Fibroblast of lung (primary cell): ENCODE measurements around the gene CEACAM16. TPM values are rescaled to one million over a fixed set of nuclear protein-coding genes. Genes with fewer than 3 reads are reported as not detected.
"Not testable (repeated sequence)": the region's sequence is repeated elsewhere in the genome, so short reads cannot be mapped to it uniquely, and the experiment has no call there.

Experiments
- DNase-seq, 2 donors: peaks; one replicate each; pipeline versions ENCODE4 v3.0.0 to v3.0.0-alpha.2; 2010; ENCODE audit warnings: low read depth in 2 of 2
- H2AFZ ChIP-seq: 2 replicates; pipeline ENCODE4 v1.5.1; 2012; ENCODE audit warnings: low read length, control low read depth, inconsistent platforms
- H3K27ac ChIP-seq: 2 replicates; pipeline ENCODE4 v1.5.1; 2011; ENCODE audit warnings: low read length, control low read depth; ENCODE audit not compliant: insufficient read depth
- H3K27me3 ChIP-seq: 2 replicates; pipeline ENCODE4 v1.5.1; 2011; ENCODE audit warnings: mild to moderate bottlenecking, low read length; ENCODE audit not compliant: control insufficient read depth, insufficient read depth
- H3K36me3 ChIP-seq: 2 replicates; pipeline ENCODE4 v1.5.1; 2011; ENCODE audit warnings: low read length; ENCODE audit not compliant: control insufficient read depth, insufficient read depth
- H3K4me1 ChIP-seq: 2 replicates; pipeline ENCODE4 v1.5.1; 2011; ENCODE audit warnings: low read length; ENCODE audit not compliant: control insufficient read depth, insufficient read depth; ENCODE audit errors: extremely low read depth
- H3K4me2 ChIP-seq: 2 replicates; pipeline ENCODE4 v1.5.1; 2011; ENCODE audit warnings: low read length, control low read depth; ENCODE audit not compliant: insufficient read depth; ENCODE audit errors: extremely low read depth
- H3K4me3 ChIP-seq, 4 experiments: fragments of 200-600 bp in 1 of 4; sonication (generic) in 1 of 4; replicated peaks in 1 of 4; 2 replicates each; pipeline ENCODE4 v1.5.1; 2011 to 2016; ENCODE audit warnings: low read length in 4 of 4, low read depth in 3 of 4, mild to moderate bottlenecking in 3 of 4, control low read depth in 2 of 4, inconsistent platforms in 1 of 4, mixed read lengths in 1 of 4; ENCODE audit not compliant: insufficient read depth in 1 of 4; ENCODE audit errors: control extremely low read depth in 1 of 4
- H3K79me2 ChIP-seq: 2 replicates; pipeline ENCODE4 v1.5.1; 2012; ENCODE audit warnings: mild to moderate bottlenecking, low read length, inconsistent platforms; ENCODE audit not compliant: control insufficient read depth, insufficient read depth
- H3K9ac ChIP-seq: 2 replicates; pipeline ENCODE4 v1.5.1; 2011; ENCODE audit warnings: mild to moderate bottlenecking, low read length, control low read depth; ENCODE audit not compliant: insufficient read depth
- H3K9me3 ChIP-seq: 2 replicates; pipeline ENCODE4 v1.5.1; 2012; ENCODE audit warnings: low read depth, low read length; ENCODE audit not compliant: control insufficient read depth, insufficient read depth
- H4K20me1 ChIP-seq: 2 replicates; pipeline ENCODE4 v1.5.1; 2011; ENCODE audit warnings: low read length; ENCODE audit not compliant: control insufficient read depth, insufficient read depth; ENCODE audit errors: extremely low read depth
- EZH2 ChIP-seq: IDR thresholded peaks from 2 replicates; pipeline ENCODE4 v1.5.1; 2012; ENCODE audit warnings: low read length, control low read depth, mild to moderate bottlenecking; ENCODE audit errors: missing control alignments
- polyA plus RNA-seq, 2 donors: library from polyadenylated mRNA; depleted of rRNA in 1 of 2; stranded (reverse) in 1 of 2; unstranded in 1 of 2; fragments of >200 nt; gene quantifications; 2 replicates each; pipeline ENCODE4 v1.2.1, GENCODE V29; 2011 to 2012; ENCODE audit warnings: missing spikeins in 1 of 2
- total RNA-seq: library from RNA; depleted of rRNA; stranded (reverse); fragments of >200 nt; gene quantifications from 2 replicates; pipeline ENCODE4 v1.2.1, GENCODE V29; 2014
- TF ChIP-seq, protein P1 (sequence below), 2 donors: IDR thresholded peaks in 1 of 2; conservative IDR thresholded peaks in 1 of 2; 1 replicate in 1 of 2; 2 replicates in 1 of 2; pipeline ENCODE4 v1.5.1; 2011 to 2012; ENCODE audit warnings: low read length in 2 of 2, control low read depth in 1 of 2, inconsistent platforms in 1 of 2, low read depth in 1 of 2, mild to moderate bottlenecking in 1 of 2

The CEACAM16 gene
- total and polyA plus RNA-seq, 2 donors (not counting 1 experiment from before 2014, with no cell fraction given): not detected

DNA sequence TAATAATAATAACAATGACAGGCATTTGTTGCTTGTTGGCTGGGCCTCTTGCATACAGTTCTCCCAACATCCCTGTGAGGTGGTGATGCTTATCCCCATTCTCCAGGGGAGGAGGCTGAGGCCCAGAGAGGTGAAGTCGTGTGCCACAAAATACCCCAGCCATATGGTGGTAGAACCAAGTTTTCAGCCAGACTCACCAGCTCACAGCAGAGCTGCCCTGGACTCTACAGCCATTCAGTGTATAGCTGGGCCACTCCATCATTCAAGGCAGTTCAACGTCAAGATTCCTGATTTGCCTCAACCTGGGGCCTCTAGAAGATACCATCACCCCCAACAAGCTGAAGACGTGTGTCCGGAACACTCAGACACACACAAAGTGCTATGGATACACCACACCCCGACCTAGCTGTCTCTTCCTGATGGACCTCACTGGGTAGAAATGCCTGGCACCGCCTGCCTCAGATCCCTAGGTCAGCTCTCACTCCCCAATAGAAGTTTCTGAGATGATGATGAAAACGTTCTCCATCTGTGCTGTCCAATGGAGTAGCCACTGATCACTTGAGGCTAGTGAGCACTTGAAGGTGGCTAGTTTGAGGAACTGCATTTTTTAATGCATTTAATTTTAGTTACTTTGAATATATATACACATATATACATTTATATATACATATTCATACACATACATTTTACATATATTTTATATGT lies 31.9 kb upstream of the CEACAM16 start:
- Histone ChIP-seq H3K4me1 (peaks cover 7% of the 10 kb centered on the region), H2AFZ (no peak overlapping the region), H3K4me3 (no peak overlapping the region), H3K79me2 (no peaks in the 10 kb centered on the region), H3K27ac (no peak overlapping the region), H3K9ac (no peak overlapping the region), H4K20me1 (no peaks in the 10 kb centered on the region), H3K27me3 (no peaks in the 10 kb centered on the region), H3K36me3 (peaks cover 2% of the 10 kb centered on the region), H3K4me2 (no peak overlapping the region), H3K9me3 (no peaks in the 10 kb centered on the region)
- DNase-seq: no peak
- TF ChIP-seq, protein P1, sequence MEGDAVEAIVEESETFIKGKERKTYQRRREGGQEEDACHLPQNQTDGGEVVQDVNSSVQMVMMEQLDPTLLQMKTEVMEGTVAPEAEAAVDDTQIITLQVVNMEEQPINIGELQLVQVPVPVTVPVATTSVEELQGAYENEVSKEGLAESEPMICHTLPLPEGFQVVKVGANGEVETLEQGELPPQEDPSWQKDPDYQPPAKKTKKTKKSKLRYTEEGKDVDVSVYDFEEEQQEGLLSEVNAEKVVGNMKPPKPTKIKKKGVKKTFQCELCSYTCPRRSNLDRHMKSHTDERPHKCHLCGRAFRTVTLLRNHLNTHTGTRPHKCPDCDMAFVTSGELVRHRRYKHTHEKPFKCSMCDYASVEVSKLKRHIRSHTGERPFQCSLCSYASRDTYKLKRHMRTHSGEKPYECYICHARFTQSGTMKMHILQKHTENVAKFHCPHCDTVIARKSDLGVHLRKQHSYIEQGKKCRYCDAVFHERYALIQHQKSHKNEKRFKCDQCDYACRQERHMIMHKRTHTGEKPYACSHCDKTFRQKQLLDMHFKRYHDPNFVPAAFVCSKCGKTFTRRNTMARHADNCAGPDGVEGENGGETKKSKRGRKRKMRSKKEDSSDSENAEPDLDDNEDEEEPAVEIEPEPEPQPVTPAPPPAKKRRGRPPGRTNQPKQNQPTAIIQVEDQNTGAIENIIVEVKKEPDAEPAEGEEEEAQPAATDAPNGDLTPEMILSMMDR (conservative IDR thresholded peaks at IDR 0.05 in 1 of 2, IDR thresholded peaks at IDR 0.05 in 1 of 2; ENCODE audit: low read depth in 1 of 2, low read length in 2 of 2): no peak
- TF ChIP-seq EZH2: no peak

GRCh38 chr19:44668985-44669764 lies 29.8 kb upstream of the CEACAM16 start:
- no peak for TF ChIP-seq EZH2
- TF ChIP-seq, protein P1 (conservative IDR thresholded peaks at IDR 0.05 in 1 of 2, IDR thresholded peaks at IDR 0.05 in 1 of 2; ENCODE audit: low read depth in 1 of 2, low read length in 2 of 2): no peak
- no peak for DNase-seq
- no peaks in the 10 kb centered on the region for H3K4me1 ChIP-seq
- H3K4me2 ChIP-seq: no peak overlapping the region
- no peak overlapping the region for H2AFZ ChIP-seq
- no peak overlapping the region for H3K27ac ChIP-seq
- H3K4me3 ChIP-seq: no peak overlapping the region
- H3K36me3 ChIP-seq: no peaks in the 10 kb centered on the region
- H3K27me3 ChIP-seq: no peaks in the 10 kb centered on the region
- no peak overlapping the region for H3K9ac ChIP-seq
- H3K79me2 ChIP-seq: no peaks in the 10 kb centered on the region
- H4K20me1 ChIP-seq: no peaks in the 10 kb centered on the region
- H3K9me3 ChIP-seq: no peaks in the 10 kb centered on the region

DNA sequence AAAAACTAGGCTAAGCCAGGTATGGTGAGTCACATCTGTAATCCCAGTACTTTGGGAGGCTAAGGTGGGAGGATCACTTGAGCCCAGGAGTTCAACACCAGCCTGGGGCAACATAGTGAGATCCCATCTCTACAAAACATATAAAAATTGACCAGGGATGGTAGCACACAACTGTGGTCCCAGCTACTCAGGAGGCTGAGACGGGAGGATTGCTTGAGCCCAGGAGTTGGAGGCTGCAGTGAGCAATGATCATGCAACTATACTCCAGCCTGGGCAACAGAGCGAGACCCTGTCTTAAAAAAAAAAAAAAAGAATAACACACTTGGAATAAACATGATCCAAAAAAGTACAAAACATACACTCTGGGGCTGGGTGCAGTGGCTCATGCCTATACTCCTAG lies 28.9 kb upstream of the CEACAM16 start:
- not testable (repeated sequence) for H3K9ac ChIP-seq, H3K4me3 ChIP-seq, H3K79me2 ChIP-seq, H3K27ac ChIP-seq, H3K9me3 ChIP-seq, DNase-seq, H3K4me1 ChIP-seq, H4K20me1 ChIP-seq, H3K36me3 ChIP-seq, H2AFZ ChIP-seq, H3K27me3 ChIP-seq, H3K4me2 ChIP-seq
